ENCODE measurements around the gene CPHXL2. TPM values are rescaled to one million over a fixed set of nuclear protein-coding genes. Genes with fewer than 3 reads are reported as not detected.

Gene CPHXL2
- total RNA-seq, result not detected in 2 replicates

DNA sequence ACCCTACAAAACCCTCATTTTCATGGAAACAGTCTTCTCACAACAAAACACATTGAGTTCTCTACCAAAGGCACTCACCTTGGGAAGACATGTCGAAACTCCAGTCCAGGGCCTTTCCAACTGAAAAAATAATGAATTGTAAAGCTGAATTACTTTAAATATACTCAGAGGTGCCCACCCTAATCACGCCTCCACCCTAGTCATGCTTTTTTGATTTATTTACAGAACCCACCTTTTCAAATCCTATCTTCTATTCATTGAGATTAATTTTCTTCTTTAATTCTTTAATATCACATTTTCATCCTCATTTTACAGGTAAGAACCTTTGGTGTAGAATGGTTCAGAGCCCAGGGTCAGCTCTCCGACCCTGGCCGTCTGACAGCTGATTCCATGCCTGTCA, at the start of gene CPHXL2:
TSS of gene CPHXL2 (minus strand) at position 101 of the 400 bp plus-strand sequence. CDS start at position 91, 10 bp downstream.

DNA sequence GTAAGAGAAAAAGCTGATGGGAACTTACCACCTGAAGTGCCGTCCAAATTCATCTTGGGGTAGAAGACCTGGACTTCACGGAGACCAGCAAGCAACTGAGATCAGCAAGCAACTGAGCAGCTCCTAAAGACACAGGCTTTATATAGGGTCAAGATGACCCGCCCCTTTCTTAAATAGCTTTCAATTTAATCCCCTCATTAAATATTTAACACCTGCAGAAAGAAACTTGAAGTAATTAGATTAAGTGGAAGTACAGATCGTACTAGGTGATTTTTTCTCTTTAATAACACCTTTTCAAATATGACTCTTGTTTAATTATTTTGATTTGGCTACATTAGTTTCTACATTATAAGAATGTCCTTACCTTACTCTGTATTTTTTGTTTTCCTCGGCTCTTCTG, 49.6 kb upstream of the CPHXL2 start, which contains the start of gene CPHXL:
TSS of gene CPHXL (minus strand) at position 101 of the 400 bp plus-strand sequence. CDS start at position 53, 48 bp downstream.

DNA sequence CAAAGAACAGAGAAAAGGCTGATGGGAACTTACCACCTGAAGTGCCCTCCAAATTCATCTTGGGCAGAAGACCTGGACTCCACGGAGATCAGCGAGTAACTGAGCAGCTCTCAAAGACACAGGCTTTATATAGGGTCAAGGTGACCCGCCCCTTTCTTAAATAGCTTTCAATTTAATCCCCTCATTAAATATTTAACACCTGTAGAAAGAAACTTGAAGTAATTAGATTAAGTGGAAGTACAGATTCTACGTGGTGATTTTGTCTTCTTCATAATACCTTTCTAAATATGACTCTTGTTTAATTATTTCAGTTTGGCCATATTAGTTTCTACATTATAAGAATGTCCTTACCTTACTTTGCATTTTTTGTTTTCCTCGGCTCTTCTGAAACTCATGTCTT, 24.6 kb upstream of the CPHXL2 start, which contains the start of gene DUXB:
TSS of gene DUXB (minus strand) at position 101 of the 400 bp plus-strand sequence. CDS start at position 58, 43 bp downstream.

DNA sequence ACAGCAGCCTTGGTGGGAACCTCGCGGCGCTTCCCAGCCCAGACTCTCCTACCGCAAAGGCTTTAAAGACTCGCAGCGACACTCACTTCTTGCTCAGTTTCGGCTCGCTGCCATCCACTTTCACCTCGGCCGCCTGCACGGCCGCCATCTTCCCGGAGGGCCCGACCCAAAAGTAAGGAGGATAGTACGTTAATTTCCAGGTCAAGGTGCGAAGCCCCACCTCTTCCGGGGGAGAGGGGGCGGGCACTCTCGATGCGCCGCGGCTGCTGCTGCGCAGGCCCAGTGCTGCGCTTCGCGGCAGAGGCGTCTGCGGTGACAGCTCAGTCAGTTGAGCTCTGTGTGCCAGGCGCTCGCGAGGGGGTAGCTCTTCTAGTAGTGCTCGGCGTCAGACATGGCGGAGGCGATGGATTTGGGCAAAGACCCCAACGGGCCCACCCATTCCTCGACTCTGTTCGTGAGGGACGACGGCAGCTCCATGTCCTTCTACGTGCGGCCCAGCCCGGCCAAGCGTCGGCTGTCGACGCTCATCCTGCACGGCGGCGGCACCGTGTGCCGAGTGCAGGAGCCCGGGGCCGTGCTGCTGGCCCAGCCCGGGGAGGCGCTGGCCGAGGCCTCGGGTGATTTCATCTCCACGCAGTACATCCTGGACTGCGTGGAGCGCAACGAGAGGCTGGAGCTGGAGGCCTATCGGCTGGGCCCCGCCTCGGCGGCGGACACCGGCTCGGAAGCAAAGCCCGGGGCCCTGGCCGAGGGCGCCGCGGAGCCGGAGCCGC, 29.1 kb downstream of the CPHXL2 start, which contains the start of the genes KARS1 and TERF2IP:
TSS of gene KARS1 (minus strand) at position 174 of the 773 bp plus-strand sequence. CDS start at position 148, 26 bp downstream.
TSS of gene TERF2IP (plus strand) at position 282 of the 773 bp plus-strand sequence. CDS start at position 392, 110 bp downstream.

DNA sequence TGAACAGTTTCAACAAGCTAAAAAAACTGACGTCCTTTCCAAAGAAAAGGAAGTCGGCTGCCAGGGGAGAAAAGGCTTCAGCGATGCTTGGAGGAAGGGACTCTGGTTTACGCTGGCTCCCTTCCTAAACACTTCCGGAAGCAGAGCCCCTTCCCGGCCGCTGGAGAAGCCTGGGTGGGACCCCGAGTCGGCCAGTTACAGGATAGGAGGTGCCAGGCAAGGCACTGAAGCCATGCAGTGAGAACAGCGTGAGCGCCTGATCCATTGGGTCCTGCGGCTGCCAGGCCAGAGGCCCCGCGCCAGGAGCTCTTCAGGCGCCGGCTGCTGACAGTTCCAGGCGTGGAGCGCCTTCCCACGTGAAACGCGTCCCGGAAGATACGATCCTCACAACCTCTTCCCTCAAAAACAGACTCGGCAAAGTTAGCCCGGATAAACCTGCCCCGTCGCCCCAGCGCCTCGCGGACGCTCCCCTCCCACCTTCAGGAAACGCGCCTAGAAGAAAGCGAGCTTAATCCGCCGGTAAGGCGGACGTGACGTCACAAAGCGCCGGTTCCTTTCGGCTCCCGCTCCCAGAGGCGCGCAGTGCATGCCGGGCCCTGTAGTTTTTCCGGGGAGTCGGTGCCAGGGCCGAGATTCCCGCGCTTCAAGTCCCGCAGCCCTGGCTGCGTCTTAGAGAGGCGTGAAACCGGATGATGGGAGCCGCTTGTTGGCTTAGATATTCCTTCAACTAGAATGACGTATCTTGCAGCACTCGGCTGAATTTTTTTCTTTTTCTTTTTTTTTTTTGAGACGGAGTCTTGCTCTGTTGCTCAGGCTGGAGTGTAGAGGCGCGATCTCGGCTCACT, 53.8 kb downstream of the CPHXL2 start, which contains the start of gene ADAT1:
TSS of gene ADAT1 (minus strand) at position 521 of the 845 bp plus-strand sequence. CDS start 2,482 bp downstream, outside the sequence.

Other genes with a start within 250 kb of the CPHXL2 start
- gene CFDP1, start 243.5 kb downstream of the CPHXL2 start, total RNA-seq, result 24.6 and 39.2 TPM in 2 replicates
- gene TMEM170A, start 212.3 kb downstream of the CPHXL2 start, total RNA-seq, result 7.1 and 11.2 TPM in 2 replicates
- gene CHST6, start 181.6 kb downstream of the CPHXL2 start, total RNA-seq, result 0.72 and 0.97 TPM in 2 replicates
- gene CHST5, start 140.9 kb downstream of the CPHXL2 start, total RNA-seq, result not detected in 2 replicates
- 9.4 and 13.6 TPM in 2 replicates for gene TMEM231, start 120.8 kb downstream of the CPHXL2 start, total RNA-seq
- gene GABARAPL2, start 110.6 kb downstream of the CPHXL2 start, total RNA-seq, result 51.8 and 62.0 TPM in 2 replicates
- 27.5 and 34.7 TPM in 2 replicates for gene ADAT1, start 53.7 kb downstream of the CPHXL2 start, total RNA-seq
- 137 and 149 TPM in 2 replicates for gene KARS1, start 29.3 kb downstream of the CPHXL2 start, total RNA-seq
- gene TERF2IP, start 29.2 kb downstream of the CPHXL2 start, total RNA-seq, result 35.0 and 45.4 TPM in 2 replicates
- gene DUXB, start 24.5 kb upstream of the CPHXL2 start, total RNA-seq, result not detected in 2 replicates
- not detected in 2 replicates for gene CPHXL, start 49.5 kb upstream of the CPHXL2 start, total RNA-seq

Data from cardiac atrium fibroblast (primary cell).